Tibial nerve (tissue), 4 donors: Measurements from ENCODE around the gene CACNA1H.

ENCODE experiments used
- CTCF ChIP-seq, 5 experiments: fragments of 200-600 bp in 3 of 5; fragments of 450-650 bp in 2 of 5; sonication (generic) in 3 of 5; IDR thresholded peaks; one replicate each; pipeline ENCODE4 v1.5.1; 2016 to 2019; ENCODE audit warnings: antibody characterized with exemption in 5 of 5, mild to moderate bottlenecking in 3 of 5, moderate library complexity in 2 of 5
- EP300 ChIP-seq, 2 donors: sonication (generic); formaldehyde crosslinking; IDR thresholded peaks; one replicate each; pipeline ENCODE4 v1.6.1; 2017; ENCODE audit warnings: antibody characterized with exemption in 2 of 2, mild to moderate bottlenecking in 1 of 2
- POLR2A ChIP-seq, 2 donors: fragments of 450-650 bp; IDR thresholded peaks; one replicate each; pipeline ENCODE4 v1.6.1; 2017; ENCODE audit warnings: antibody characterized with exemption in 2 of 2, mild to moderate bottlenecking in 2 of 2, moderate library complexity in 2 of 2

GRCh38 chr16:1262846-1263221 lies 109.9 kb downstream of the CACNA1H start:
- no peak for TF ChIP-seq CTCF (IDR thresholded peaks at IDR 0.05)
- TF ChIP-seq POLR2A (IDR thresholded peaks at IDR 0.05), result no peak
- no peak for TF ChIP-seq EP300 (IDR thresholded peaks at IDR 0.05)
